Measurements from ENCODE around the gene PTGR2.

GRCh38 chr14:73851567-73852382 lies at the start of gene PTGR2:
- TF ChIP-seq ZFP30 (CRISPR knock-in tag; IDR thresholded peaks at IDR 0.05): no peak
- TF ChIP-seq ARNTL (CRISPR knock-in tag; IDR thresholded peaks at IDR 0.05; ENCODE audit: borderline replicate concordance, low read depth): no peak
- no peak for TF ChIP-seq ISL1 (CRISPR knock-in tag; IDR thresholded peaks at IDR 0.05)
- TF ChIP-seq, protein P1, sequence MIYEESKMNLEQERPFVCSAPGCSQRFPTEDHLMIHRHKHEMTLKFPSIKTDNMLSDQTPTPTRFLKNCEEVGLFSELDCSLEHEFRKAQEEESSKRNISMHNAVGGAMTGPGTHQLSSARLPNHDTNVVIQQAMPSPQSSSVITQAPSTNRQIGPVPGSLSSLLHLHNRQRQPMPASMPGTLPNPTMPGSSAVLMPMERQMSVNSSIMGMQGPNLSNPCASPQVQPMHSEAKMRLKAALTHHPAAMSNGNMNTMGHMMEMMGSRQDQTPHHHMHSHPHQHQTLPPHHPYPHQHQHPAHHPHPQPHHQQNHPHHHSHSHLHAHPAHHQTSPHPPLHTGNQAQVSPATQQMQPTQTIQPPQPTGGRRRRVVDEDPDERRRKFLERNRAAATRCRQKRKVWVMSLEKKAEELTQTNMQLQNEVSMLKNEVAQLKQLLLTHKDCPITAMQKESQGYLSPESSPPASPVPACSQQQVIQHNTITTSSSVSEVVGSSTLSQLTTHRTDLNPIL (CRISPR knock-in tag; IDR thresholded peaks at IDR 0.05; ENCODE audit: low read depth): no peak
- no peak for TF ChIP-seq ZFP3 (CRISPR knock-in tag; IDR thresholded peaks at IDR 0.05)
- TF ChIP-seq, protein P2, sequence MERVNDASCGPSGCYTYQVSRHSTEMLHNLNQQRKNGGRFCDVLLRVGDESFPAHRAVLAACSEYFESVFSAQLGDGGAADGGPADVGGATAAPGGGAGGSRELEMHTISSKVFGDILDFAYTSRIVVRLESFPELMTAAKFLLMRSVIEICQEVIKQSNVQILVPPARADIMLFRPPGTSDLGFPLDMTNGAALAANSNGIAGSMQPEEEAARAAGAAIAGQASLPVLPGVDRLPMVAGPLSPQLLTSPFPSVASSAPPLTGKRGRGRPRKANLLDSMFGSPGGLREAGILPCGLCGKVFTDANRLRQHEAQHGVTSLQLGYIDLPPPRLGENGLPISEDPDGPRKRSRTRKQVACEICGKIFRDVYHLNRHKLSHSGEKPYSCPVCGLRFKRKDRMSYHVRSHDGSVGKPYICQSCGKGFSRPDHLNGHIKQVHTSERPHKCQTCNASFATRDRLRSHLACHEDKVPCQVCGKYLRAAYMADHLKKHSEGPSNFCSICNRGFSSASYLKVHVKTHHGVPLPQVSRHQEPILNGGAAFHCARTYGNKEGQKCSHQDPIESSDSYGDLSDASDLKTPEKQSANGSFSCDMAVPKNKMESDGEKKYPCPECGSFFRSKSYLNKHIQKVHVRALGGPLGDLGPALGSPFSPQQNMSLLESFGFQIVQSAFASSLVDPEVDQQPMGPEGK (CRISPR knock-in tag; IDR thresholded peaks at IDR 0.05; ENCODE audit: borderline replicate concordance): no peak
- TF ChIP-seq TOX (CRISPR knock-in tag; IDR thresholded peaks at IDR 0.05; ENCODE audit: borderline replicate concordance): no peak
- TF ChIP-seq POU6F1 (CRISPR knock-in tag; IDR thresholded peaks at IDR 0.05; ENCODE audit: borderline replicate concordance, low read depth): no peak
- TF ChIP-seq SNAI2 (CRISPR knock-in tag; IDR thresholded peaks at IDR 0.05): no peak
- no peak for TF ChIP-seq CSRNP3 (CRISPR knock-in tag; IDR thresholded peaks at IDR 0.05)
- no peak for TF ChIP-seq ZNF8 (CRISPR knock-in tag; IDR thresholded peaks at IDR 0.05)
- no peak for TF ChIP-seq TSHZ2 (CRISPR knock-in tag; IDR thresholded peaks at IDR 0.05)

Measured in SK-N-SH treated with all-trans-retinoic acid at 6 μM for 48 hours (cell line).